GM18858 (cell line): Measurements from ENCODE around the gene PLSCR1.
A peak's percentile ranks its signal among the peaks of the same experiment; 100 is the strongest.

Experiments used
- ATAC-seq: cut with Tn5 transposase; IDR thresholded peaks from one replicate; pipeline ENCODE4 v1.9.1; 2021; ENCODE audit not compliant: unreplicated experiment

Gene PLSCR1

DNA sequence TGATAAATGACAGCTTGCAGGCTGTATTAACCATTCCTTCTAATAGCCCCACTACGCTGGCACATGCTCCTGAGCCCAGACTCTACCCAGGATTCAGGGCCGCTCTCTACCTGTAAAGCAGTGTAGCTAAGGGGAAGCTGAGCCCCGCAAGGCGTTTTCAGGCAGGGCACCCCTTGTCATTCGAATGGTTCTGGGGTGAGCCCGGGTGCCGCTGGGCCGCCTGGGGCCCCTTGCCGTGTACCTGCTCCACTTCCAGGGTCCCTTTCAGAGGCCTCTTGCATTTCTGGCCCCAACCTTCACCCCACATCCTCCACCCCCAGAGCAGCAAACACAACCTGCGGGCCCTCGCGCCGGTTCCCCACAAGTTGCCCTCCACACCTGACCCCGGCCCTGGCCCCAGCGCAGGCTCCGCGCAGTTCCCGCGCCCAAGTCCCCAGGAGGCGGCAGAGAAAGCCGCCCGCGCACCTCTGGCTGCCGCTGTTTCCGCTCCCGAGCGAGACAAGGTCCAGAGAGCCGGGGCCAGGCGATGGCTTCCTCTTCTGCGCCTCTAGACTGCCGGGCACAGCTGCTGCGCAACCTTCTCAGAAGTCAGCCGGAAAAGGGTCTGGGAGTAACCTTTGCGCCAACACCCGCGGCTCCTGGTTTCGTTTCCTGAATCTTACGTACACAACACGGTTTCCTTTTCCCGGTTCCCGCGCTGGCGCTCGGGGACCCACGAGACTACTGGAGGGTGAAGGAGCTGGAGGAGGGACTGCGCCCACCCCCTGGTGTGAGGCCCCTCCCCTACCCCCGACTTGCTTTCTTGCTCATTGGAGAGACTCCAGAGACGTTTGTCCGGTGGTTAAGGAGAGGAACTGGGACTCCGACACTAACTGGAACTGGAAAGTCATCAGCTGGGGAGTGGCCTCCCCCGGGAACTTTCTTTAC, at the start of gene PLSCR1:
PLSCR1 (minus strand) TSS at position 606 of the 927 bp plus-strand sequence. CDS start 8,055 bp downstream, outside the sequence.
- peak; percentile 77 for ATAC-seq

DNA sequence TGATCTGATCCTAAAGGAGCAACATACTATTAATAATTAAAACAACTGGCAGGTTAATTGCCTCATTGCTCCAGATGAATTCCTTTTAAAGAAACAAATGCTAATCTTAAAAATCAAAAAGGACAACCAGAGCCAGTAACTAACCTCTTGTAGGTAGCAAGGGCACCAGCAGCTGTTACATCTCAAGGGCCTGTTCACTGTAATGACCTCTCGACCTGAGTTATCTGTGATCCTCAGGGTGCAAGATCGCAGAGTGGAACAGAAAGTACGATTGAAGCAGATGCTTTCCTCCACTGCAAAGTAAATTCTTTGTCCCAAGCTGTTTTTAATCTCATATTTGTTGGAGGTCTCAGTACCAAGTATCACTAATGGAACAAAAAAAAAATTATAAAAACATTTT, 49.4 kb upstream of the PLSCR1 start:
- ATAC-seq = no peak

GRCh38 chr3:146590521-146590920, 46.1 kb upstream of the PLSCR1 start:
- no peak for ATAC-seq

DNA sequence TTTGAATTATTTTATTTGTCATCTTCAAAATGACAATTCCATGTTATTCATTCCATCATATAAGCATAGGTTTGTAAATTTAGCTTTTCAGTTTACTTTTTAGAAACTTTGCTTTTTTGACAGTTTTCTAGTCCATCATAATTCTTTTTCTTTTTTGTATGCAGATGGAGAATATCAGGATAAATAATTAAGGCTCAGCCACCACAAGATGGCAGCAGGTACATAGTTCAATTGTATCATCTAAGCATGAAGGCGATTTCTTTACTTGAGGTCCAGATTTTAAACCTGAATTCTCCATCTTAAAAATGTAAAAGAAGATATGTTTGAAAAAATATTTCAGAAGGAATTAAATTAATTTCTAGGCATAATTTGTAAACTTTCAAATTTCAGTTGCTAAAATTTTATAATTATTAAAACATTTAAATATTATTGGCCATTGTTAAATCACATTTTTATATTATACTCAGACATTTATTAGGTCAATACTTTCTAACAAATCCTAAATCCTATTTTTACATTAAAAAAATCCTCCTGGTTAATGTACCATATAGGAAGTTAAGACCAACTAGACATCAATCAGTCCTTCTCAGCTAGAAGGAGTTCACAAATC, 45.6 kb upstream of the PLSCR1 start:
- peak; percentile 62 for ATAC-seq

GRCh38 chr3:146585156-146585555, 40.7 kb upstream of the PLSCR1 start:
- ATAC-seq = no peak

DNA sequence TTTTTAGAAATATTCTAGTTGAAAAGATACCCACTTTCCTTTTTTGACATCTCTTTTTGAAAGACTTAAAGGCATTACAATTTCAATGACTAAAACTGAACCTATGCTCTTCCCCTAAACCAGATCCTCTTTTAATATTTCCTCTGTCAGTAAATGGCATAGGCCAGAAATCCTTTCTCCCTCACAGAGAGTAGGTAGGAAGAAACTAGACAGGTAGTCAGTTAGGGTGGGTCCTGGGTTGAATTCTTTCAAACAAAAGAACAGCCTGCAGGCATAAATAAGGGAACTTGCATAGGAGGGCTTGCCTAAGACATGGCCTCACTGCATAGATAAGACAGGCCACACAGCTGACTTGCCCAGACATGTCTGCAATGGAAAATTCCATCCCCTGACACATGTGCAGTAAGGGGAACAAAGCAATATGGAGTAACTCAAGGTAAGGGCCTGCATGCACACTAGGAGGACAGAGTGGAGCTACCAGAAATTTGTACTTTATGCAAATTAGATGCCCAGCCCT, 37.6 kb upstream of the PLSCR1 start:
- ATAC-seq = peak; percentile 44

DNA sequence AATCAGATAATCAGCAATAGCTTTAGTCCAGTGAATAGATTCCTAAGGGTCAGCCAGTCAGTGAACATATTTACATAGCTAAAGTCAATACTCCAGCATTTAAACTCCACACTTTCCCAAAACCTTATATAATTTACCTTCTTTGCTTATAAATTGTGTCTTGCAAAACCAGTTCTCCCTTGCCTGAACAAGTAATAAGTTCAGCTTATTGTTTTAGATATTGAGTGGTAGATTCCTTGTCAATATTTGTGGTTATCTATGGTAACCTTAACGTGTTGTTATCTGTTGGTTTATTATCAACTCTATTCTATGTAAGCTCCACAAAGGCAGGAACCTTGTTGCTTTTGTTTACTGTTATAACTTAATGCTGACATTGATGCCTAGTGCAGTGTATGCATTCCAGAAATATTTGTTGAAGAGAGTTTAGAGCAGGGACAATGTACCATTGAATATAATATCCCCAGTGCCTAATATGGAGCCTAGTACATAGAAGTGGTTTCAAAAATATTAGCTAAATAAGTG, 36.7 kb upstream of the PLSCR1 start:
- ATAC-seq = no peak

DNA sequence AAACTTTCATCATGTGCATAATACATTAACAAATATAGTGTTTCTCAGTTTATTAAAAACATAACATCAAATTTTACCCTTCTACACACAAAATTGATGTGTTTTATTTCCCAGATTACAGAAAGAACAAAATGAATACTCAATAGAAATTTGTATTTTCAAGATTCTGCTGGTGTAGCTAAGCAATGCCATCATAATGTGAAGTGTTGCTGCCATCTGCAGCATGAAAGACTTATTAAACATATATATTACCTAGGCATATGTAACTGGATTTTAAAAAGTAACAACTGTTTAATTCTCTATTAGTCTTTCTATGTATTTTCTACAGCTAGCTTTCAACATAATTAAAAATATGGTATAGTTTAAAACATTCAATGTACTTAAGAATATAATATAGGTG, 33.3 kb upstream of the PLSCR1 start:
- peak; percentile 59 for ATAC-seq

GRCh38 chr3:146575636-146576035, 31.2 kb upstream of the PLSCR1 start:
- ATAC-seq = no peak

- ATAC-seq = no peak
Measured at GRCh38 chr3:146574173-146574572, 29.8 kb upstream of the PLSCR1 start.

DNA sequence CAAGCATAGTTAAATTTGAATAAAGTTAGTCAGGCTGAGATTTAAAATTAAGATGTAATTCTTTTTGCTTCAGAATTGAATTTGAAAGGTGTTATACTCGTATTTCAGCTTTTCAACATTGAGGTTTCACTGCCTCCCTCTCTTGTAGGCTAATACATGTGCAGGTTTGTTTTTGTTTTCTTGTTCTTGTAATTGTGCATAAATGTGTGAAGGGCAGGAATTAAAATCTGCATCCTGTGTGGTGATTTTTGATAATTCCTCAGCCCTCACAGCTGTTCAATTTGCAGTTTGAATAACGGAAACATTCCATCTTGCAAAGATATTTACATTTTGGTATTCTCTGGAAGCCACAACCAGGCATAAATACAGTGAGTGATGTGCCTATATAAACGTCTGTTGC, 24.9 kb upstream of the PLSCR1 start:
- no peak for ATAC-seq

GRCh38 chr3:146566138-146566537, 21.7 kb upstream of the PLSCR1 start:
- no peak for ATAC-seq

GRCh38 chr3:146561879-146562278, 17.5 kb upstream of the PLSCR1 start:
- ATAC-seq = no peak

- ATAC-seq = no peak
Measured at GRCh38 chr3:146561463-146561862, 17.1 kb upstream of the PLSCR1 start.

- no peak for ATAC-seq
Measured at GRCh38 chr3:146560678-146561077, 16.3 kb upstream of the PLSCR1 start.

GRCh38 chr3:146559388-146559787, 15.0 kb upstream of the PLSCR1 start:
- no peak for ATAC-seq

GRCh38 chr3:146558781-146559180, 14.4 kb upstream of the PLSCR1 start:
- no peak for ATAC-seq

- no peak for ATAC-seq
Measured at GRCh38 chr3:146557745-146558144, 13.3 kb upstream of the PLSCR1 start.

DNA sequence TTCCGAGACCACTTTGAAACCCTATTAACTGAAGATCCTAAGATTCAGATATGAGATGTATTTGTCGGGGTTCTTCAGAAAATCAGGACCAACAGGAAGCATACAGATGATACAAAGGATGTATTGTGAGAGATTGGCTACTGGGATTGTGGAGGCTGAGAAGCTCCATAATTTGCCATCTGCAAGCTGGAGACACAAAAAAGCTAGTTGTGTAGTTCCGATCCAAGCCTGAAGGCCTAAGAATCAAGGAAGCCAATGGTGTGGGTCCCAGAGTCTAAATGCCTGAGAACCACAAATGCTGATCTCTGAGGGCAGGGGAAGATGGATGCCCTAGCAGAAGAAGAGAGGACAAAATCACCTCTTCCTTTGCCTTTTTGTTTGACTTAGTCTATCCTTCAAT, 10.9 kb upstream of the PLSCR1 start:
- ATAC-seq = no peak

DNA sequence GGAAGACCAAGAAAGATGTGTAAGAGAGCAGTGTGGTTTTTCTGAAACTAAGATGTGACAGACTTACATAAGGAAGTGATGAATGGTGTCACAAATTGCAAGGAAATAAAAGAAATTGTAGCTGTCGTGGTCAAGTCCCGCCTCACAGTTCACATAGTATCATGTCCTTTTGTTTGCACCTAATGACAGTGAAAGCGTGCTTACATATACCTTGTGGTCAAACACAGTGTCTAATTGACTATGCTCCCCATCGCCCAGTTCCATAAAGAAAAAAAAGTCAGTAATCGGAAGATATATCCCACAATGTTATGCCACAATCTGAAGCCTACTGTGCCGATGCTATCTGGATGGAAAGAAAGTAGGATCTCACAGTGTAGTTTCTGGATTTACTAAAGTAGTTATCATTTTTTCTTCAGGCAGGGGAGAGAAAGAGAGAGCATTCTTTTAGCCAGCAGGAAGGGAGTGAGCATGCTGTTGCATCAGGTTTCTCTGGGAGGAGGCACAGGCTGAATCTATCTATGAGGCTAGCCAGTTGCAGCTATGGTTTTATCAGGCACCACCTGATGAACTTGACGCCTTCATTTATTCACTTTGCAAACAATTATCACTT, 9.8 kb upstream of the PLSCR1 start:
- no peak for ATAC-seq

- ATAC-seq = peak; percentile 90
Measured at GRCh38 chr3:146550743-146551510, 6.5 kb upstream of the PLSCR1 start.
